Measurements from ENCODE around the gene ERG28. TPM values are rescaled to one million over a fixed set of nuclear protein-coding genes. Genes with fewer than 3 reads are reported as not detected.

ERG28 gene
- total and polyA plus RNA-seq, 2 of the 13 experiments (the other 11 are each of a cell fraction or from before 2014, with no cell fraction given) = 27.3 to 32.3 TPM

GRCh38 chr14:75673345-75674035 is 12.8 kb upstream of the ERG28 start (continued):
- TF ChIP-seq TFDP2 (CRISPR knock-in tag; IDR thresholded peaks at IDR 0.05) = no peak
- no peak for TF ChIP-seq FOXA3 (CRISPR knock-in tag; IDR thresholded peaks at IDR 0.05)
- no peak for TF ChIP-seq ZBTB20 (CRISPR knock-in tag; IDR thresholded peaks at IDR 0.05; ENCODE audit: borderline replicate concordance, low read depth)
- no peak for TF ChIP-seq REPIN1 (CRISPR knock-in tag; IDR thresholded peaks at IDR 0.05; ENCODE audit: borderline replicate concordance, low read depth)
- no peak for TF ChIP-seq PCBP1 (IDR thresholded peaks at IDR 0.05; ENCODE audit: borderline replicate concordance, low read depth, low read length)
- no peak for TF ChIP-seq ELF1 (CRISPR knock-in tag; IDR thresholded peaks at IDR 0.05)
- no peak for TF ChIP-seq NFIB (CRISPR knock-in tag; IDR thresholded peaks at IDR 0.05; ENCODE audit: borderline replicate concordance)
- no peak for TF ChIP-seq ZKSCAN1 (IDR thresholded peaks at IDR 0.05; ENCODE audit: low read length)
- no peak for TF ChIP-seq IRF2 (CRISPR knock-in tag; IDR thresholded peaks at IDR 0.05)

- no peak for DNase-seq (ENCODE audit: low spot score)
- WGBS (ENCODE audit: low lambda C conversion rate) = 71% methylated on average over 1 of the region's 1 CpG
- H3K36me3 ChIP-seq (replicated peaks in 1 of 2; ENCODE audit: control insufficient read depth in 1 of 2, insufficient read depth in 2 of 2, low read length in 2 of 2) = peaks cover 0 to 16% of the 10 kb centered on the region in 2 experiments; a peak in 3 of 5 replicates
- in situ Hi-C loops (cut with HindIII; ENCODE audit: extremely low pct_ligation_motif_present, low pct_unique_long_range_greater_than_20kb) = no loop called here
- ChIA-PET POLR2A (interaction anchor here (0.9 to 1.0 kb wide), 2 partner anchors 12 to 96 kb away, joined by 3 read pairs; partner anchors contain the start of genes ERG28 and TTLL5), CTCF (ENCODE audit: low intra/inter-chr PET ratio, low total read pairs) (no interaction called here)
- H3K79me2 ChIP-seq (ENCODE audit: insufficient read depth, low read length) = no peaks in the 10 kb centered on the region
- H3K9me3 ChIP-seq (ENCODE audit: low read length) = no peaks in the 10 kb centered on the region
- H3K27me3 ChIP-seq (ENCODE audit: control insufficient read depth in 1 of 2, insufficient read depth in 2 of 2, low read length in 2 of 2) = no peaks in the 10 kb centered on the region
- intact Hi-C loops (cut with micrococcal nuclease; ENCODE audit: unreplicated experiment) = no loop called here
- no peak overlapping the region for H3K27ac ChIP-seq (ENCODE audit: extremely low read length, insufficient read depth, low read length)
- H3K4me3 ChIP-seq (replicated peaks in 1 of 3; ENCODE audit: insufficient read depth in 1 of 3, low read depth in 2 of 3, low read length in 3 of 3) = no peak overlapping the region
- BruUV-seq (replicated peaks) = no TSS peak
- H3K9ac ChIP-seq (ENCODE audit: insufficient read depth, low read depth, low read length) = no peak overlapping the region
- H3K4me2 ChIP-seq (ENCODE audit: low read depth, low read length) = no peak overlapping the region
- no peak for FAIRE-seq
- H3K4me1 ChIP-seq (ENCODE audit: insufficient read depth, low read length) = no peaks in the 10 kb centered on the region
- ATAC-seq = no peak
- no peaks in the 10 kb centered on the region for H4K20me1 ChIP-seq (ENCODE audit: insufficient read depth, low read length)
- H2AFZ ChIP-seq (ENCODE audit: low read length) = no peak overlapping the region
- TF ChIP-seq ZC3H13 (CRISPR knock-in tag; IDR thresholded peaks at IDR 0.05) = no peak
- no peak for TF ChIP-seq MBNL3 (CRISPR knock-in tag; conservative IDR thresholded peaks at IDR 0.05)
- TF ChIP-seq KAT8 (CRISPR knock-in tag; IDR thresholded peaks at IDR 0.05) = no peak
- no peak for TF ChIP-seq ZNF263 (CRISPR knock-in tag; IDR thresholded peaks at IDR 0.05)
- TF ChIP-seq RFX5 (IDR thresholded peaks at IDR 0.05; ENCODE audit: low read depth, low read length) = no peak
- no peak for TF ChIP-seq KLF13 (CRISPR knock-in tag; IDR thresholded peaks at IDR 0.05)
- TF ChIP-seq HNF1B (CRISPR knock-in tag; IDR thresholded peaks at IDR 0.05) = no peak
- TF ChIP-seq NFYB (CRISPR knock-in tag; IDR thresholded peaks at IDR 0.05) = no peak
- no peak for TF ChIP-seq MIER3 (CRISPR knock-in tag; IDR thresholded peaks at IDR 0.05; ENCODE audit: borderline replicate concordance)
Observed at GRCh38 chr14:75672605-75673192, 12.0 kb upstream of the ERG28 start.

Measured in HepG2 (cell line).